ENCODE measurements around the gene CCNL2.
"Not testable (repeated sequence)": the region's sequence is repeated elsewhere in the genome, so short reads cannot be mapped to it uniquely, and the experiment has no call there.

The CCNL2 gene

DNA sequence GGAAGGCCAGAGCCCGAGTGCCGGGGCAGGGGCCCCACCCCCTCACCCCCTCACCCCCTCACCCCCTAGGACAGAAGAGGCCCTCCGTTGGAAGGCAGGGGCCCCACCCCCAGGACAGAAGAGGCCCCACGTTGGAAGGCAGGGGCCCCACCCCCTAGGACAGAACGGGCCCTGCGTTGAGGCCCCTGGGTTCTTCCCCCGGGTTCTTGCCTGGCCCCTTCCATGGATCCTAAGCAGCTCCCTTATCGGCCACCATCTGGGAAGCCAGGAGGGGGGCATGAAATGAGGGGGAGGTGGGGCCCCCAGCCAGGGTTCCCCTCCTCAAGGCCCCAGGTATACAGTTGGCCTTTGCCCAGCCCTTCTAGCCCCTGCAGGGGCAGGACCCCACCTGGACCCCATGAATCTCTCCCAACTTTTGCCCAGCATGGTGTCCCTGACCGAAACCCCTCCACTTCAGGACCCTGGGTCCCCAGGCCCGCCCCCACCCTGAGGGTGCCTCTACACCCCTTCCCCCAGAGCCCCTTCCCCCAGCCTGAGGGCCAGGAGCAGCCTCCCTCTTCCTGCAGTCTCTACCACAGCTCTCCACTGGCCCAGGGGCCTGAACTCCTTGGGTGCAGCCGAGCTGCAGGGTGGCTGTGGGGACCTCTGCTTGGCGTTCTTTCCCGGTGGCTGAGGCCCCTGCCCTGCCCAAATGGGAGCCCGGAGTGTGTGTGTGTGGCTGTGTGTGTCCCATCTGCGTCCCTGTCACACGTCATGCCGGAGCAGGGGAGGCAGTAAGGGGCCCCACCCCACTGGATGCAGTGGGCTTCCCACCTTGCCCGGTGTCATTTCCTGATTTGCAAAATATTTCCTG is 32.1 kb upstream of the CCNL2 start:
- Histone ChIP-seq H3K4me1 (ENCODE audit: insufficient read depth, low read length, poor library complexity, severe bottlenecking) (no peaks in the 10 kb centered on the region), H3K79me2 (ENCODE audit: insufficient read depth, low read length) (no peaks in the 10 kb centered on the region), H2AFZ (ENCODE audit: low read length) (no peak overlapping the region), H3K4me2 (ENCODE audit: low read depth, low read length, poor library complexity, severe bottlenecking) (no peak overlapping the region), H3K9ac (ENCODE audit: low read depth, low read length, poor library complexity, severe bottlenecking) (no peak overlapping the region), H3K4me3 (ENCODE audit: low read length, poor library complexity, severe bottlenecking) (no peak overlapping the region), H3K9me2 (replicated peaks; ENCODE audit: low read depth, low read length) (no peaks in the 10 kb centered on the region), H3K27me3 (ENCODE audit: insufficient read depth, low read length, poor library complexity, severe bottlenecking) (no peaks in the 10 kb centered on the region), H3K9me3 (ENCODE audit: insufficient read depth, low read depth, low read length) (no peaks in the 10 kb centered on the region), H3F3A (ENCODE audit: low read depth) (no peaks in the 10 kb centered on the region), H4K20me1 (ENCODE audit: insufficient read depth, low read length, poor library complexity, severe bottlenecking) (no peaks in the 10 kb centered on the region), H3K36me3 (ENCODE audit: insufficient read depth, low read length) (no peaks in the 10 kb centered on the region)
- no peak for TF ChIP-seq EZH2phosphoT487 (IDR thresholded peaks at IDR 0.05; ENCODE audit: borderline replicate concordance)
- TF ChIP-seq, protein P1, sequence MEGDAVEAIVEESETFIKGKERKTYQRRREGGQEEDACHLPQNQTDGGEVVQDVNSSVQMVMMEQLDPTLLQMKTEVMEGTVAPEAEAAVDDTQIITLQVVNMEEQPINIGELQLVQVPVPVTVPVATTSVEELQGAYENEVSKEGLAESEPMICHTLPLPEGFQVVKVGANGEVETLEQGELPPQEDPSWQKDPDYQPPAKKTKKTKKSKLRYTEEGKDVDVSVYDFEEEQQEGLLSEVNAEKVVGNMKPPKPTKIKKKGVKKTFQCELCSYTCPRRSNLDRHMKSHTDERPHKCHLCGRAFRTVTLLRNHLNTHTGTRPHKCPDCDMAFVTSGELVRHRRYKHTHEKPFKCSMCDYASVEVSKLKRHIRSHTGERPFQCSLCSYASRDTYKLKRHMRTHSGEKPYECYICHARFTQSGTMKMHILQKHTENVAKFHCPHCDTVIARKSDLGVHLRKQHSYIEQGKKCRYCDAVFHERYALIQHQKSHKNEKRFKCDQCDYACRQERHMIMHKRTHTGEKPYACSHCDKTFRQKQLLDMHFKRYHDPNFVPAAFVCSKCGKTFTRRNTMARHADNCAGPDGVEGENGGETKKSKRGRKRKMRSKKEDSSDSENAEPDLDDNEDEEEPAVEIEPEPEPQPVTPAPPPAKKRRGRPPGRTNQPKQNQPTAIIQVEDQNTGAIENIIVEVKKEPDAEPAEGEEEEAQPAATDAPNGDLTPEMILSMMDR (conservative IDR thresholded peaks at IDR 0.05; ENCODE audit: low read length), result no peak

DNA sequence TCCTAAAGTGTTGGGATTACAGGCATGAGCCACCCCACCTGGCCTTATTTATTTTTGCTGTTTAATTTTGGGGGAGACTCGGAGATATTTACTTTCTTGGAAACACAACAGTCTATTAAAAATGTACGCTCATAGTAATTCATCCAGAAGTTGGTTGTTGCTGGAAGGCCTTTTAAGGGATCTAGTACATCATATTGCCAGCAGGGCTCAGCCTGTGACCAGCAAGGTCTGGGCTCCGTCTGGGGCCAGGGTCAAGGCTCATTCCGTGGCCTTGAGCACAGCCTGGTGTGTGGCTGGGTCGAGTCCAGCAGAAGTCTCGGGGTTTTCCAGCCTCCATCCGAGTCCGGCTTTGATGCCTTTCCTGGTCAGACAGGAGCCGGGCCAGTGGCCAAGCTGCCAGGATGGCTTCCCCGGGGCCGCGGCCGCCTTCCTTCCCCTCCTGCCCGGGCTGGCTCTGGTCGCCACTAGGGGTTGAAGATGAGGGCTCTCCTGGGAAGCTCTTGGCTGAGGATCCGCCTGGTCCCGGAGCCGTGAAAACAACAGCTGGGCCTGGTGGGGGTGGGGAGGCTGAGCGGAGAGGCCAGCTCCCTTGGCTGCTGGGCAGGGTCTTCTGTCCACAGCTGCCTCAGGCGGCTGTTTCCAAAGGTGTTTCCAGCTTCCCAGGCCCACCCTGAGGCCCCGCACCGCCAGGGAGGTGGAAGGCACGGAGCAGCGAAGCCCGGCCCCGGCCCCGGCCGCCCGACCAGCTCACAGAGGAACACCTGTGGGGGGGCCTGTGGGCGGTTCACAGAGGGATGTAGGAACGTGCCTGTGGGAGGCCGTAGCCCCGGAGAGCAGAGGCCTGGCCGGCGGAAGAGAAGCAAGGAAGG is 31.2 kb upstream of the CCNL2 start:
- no peaks in the 10 kb centered on the region for H3F3A ChIP-seq (ENCODE audit: low read depth)
- no peaks in the 10 kb centered on the region for H3K36me3 ChIP-seq (ENCODE audit: insufficient read depth, low read length)
- TF ChIP-seq EZH2phosphoT487 (IDR thresholded peaks at IDR 0.05; ENCODE audit: borderline replicate concordance), result no peak
- TF ChIP-seq, protein P1 (conservative IDR thresholded peaks at IDR 0.05; ENCODE audit: low read length), result no peak
- no peak overlapping the region for H3K4me3 ChIP-seq (ENCODE audit: low read length, poor library complexity, severe bottlenecking)
- no peak overlapping the region for H3K9ac ChIP-seq (ENCODE audit: low read depth, low read length, poor library complexity, severe bottlenecking)
- no peaks in the 10 kb centered on the region for H3K4me1 ChIP-seq (ENCODE audit: insufficient read depth, low read length, poor library complexity, severe bottlenecking)
- no peak overlapping the region for H2AFZ ChIP-seq (ENCODE audit: low read length)
- H3K9me2 ChIP-seq (replicated peaks; ENCODE audit: low read depth, low read length), result no peaks in the 10 kb centered on the region
- H3K9me3 ChIP-seq (ENCODE audit: insufficient read depth, low read depth, low read length), result no peaks in the 10 kb centered on the region
- H4K20me1 ChIP-seq (ENCODE audit: insufficient read depth, low read length, poor library complexity, severe bottlenecking), result no peaks in the 10 kb centered on the region
- H3K27me3 ChIP-seq (ENCODE audit: insufficient read depth, low read length, poor library complexity, severe bottlenecking), result no peaks in the 10 kb centered on the region
- no peaks in the 10 kb centered on the region for H3K79me2 ChIP-seq (ENCODE audit: insufficient read depth, low read length)
- no peak overlapping the region for H3K4me2 ChIP-seq (ENCODE audit: low read depth, low read length, poor library complexity, severe bottlenecking)

DNA sequence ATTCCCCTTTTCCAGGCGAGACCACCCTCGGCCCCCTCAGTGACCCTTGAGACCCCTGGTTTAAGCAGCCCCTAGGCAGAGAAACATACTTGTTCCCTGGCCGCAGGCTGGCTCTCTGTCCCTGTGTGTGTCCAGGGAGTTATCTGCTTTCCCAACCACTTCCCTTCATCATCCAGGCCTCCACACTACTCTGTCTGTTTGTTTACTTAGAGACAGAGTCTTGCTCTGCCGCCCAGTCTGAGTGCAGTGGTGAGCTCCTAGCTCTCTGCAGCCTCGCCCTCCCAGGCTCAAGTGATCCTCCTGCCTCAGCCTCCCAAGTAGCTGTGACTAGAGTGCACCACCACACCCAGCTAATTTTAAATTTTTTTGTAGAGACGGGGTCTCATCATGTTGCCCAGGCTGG is 30.5 kb upstream of the CCNL2 start:
- Histone ChIP-seq H3F3A (ENCODE audit: low read depth) (no peaks in the 10 kb centered on the region), H2AFZ (ENCODE audit: low read length) (no peak overlapping the region), H3K36me3 (ENCODE audit: insufficient read depth, low read length) (no peaks in the 10 kb centered on the region), H3K9ac (ENCODE audit: low read depth, low read length, poor library complexity, severe bottlenecking) (no peak overlapping the region), H3K79me2 (ENCODE audit: insufficient read depth, low read length) (no peaks in the 10 kb centered on the region), H4K20me1 (ENCODE audit: insufficient read depth, low read length, poor library complexity, severe bottlenecking) (no peaks in the 10 kb centered on the region), H3K4me2 (ENCODE audit: low read depth, low read length, poor library complexity, severe bottlenecking) (no peak overlapping the region), H3K4me3 (ENCODE audit: low read length, poor library complexity, severe bottlenecking) (no peak overlapping the region), H3K4me1 (ENCODE audit: insufficient read depth, low read length, poor library complexity, severe bottlenecking) (no peaks in the 10 kb centered on the region), H3K9me3 (ENCODE audit: insufficient read depth, low read depth, low read length) (no peaks in the 10 kb centered on the region), H3K27me3 (ENCODE audit: insufficient read depth, low read length, poor library complexity, severe bottlenecking) (no peaks in the 10 kb centered on the region), H3K9me2 (replicated peaks; ENCODE audit: low read depth, low read length) (no peaks in the 10 kb centered on the region)
- TF ChIP-seq, protein P1 (conservative IDR thresholded peaks at IDR 0.05; ENCODE audit: low read length), result no peak
- no peak for TF ChIP-seq EZH2phosphoT487 (IDR thresholded peaks at IDR 0.05; ENCODE audit: borderline replicate concordance)

DNA sequence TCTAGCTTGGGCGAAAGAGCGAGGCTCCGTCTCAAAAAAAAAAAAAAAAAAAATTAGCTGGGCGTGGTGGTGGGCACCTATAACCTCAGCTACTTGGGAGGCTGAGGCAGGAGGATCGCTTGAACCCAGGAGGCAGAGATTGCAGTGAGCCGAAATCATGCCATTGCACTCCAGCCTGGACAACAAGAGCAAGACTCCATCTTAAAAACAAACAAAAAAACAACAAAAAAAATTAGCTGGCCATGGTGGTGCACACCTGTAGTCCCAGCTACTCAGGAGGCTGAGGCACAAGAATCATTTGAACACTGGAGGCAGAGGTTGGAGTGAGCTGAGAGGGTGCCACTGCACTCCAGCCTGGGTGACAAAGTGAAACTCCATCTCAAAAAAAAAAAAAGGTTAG is 29.8 kb upstream of the CCNL2 start:
- H3K9ac ChIP-seq (ENCODE audit: low read depth, low read length, poor library complexity, severe bottlenecking); H3K4me2 ChIP-seq (ENCODE audit: low read depth, low read length, poor library complexity, severe bottlenecking); H3K4me3 ChIP-seq (ENCODE audit: low read length, poor library complexity, severe bottlenecking); H3F3A ChIP-seq (ENCODE audit: low read depth); H4K20me1 ChIP-seq (ENCODE audit: insufficient read depth, low read length, poor library complexity, severe bottlenecking); H3K9me2 ChIP-seq (replicated peaks; ENCODE audit: low read depth, low read length); H3K9me3 ChIP-seq (ENCODE audit: insufficient read depth, low read depth, low read length); H3K36me3 ChIP-seq (ENCODE audit: insufficient read depth, low read length); H2AFZ ChIP-seq (ENCODE audit: low read length); H3K79me2 ChIP-seq (ENCODE audit: insufficient read depth, low read length); H3K27me3 ChIP-seq (ENCODE audit: insufficient read depth, low read length, poor library complexity, severe bottlenecking); H3K4me1 ChIP-seq (ENCODE audit: insufficient read depth, low read length, poor library complexity, severe bottlenecking): not testable (repeated sequence)
